Activated T-cell treated with anti-CD3 and anti-CD28 coated beads for 24 hours (primary cell): Measurements from ENCODE around the gene CACNA2D4.
"Not testable (repeated sequence)": the region's sequence is repeated elsewhere in the genome, so short reads cannot be mapped to it uniquely, and the experiment has no call there.

Source experiments
- DNase-seq: peaks from one replicate; pipeline ENCODE4 v3.0.0-alpha.2; 2020; ENCODE audit warnings: low read depth

CACNA2D4 gene, protein sequence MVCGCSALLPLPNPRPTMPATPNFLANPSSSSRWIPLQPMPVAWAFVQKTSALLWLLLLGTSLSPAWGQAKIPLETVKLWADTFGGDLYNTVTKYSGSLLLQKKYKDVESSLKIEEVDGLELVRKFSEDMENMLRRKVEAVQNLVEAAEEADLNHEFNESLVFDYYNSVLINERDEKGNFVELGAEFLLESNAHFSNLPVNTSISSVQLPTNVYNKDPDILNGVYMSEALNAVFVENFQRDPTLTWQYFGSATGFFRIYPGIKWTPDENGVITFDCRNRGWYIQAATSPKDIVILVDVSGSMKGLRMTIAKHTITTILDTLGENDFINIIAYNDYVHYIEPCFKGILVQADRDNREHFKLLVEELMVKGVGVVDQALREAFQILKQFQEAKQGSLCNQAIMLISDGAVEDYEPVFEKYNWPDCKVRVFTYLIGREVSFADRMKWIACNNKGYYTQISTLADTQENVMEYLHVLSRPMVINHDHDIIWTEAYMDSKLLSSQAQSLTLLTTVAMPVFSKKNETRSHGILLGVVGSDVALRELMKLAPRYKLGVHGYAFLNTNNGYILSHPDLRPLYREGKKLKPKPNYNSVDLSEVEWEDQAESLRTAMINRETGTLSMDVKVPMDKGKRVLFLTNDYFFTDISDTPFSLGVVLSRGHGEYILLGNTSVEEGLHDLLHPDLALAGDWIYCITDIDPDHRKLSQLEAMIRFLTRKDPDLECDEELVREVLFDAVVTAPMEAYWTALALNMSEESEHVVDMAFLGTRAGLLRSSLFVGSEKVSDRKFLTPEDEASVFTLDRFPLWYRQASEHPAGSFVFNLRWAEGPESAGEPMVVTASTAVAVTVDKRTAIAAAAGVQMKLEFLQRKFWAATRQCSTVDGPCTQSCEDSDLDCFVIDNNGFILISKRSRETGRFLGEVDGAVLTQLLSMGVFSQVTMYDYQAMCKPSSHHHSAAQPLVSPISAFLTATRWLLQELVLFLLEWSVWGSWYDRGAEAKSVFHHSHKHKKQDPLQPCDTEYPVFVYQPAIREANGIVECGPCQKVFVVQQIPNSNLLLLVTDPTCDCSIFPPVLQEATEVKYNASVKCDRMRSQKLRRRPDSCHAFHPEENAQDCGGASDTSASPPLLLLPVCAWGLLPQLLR

GRCh38 chr12:1918081-1918883, at the start of gene CACNA2D4:
Gene CACNA2D4 (minus strand): TSS chr12:1918652. CDS start chr12:1918473, 179 bp downstream.
- DNase-seq = no peak

GRCh38 chr12:1966561-1967226, 48.2 kb upstream of the CACNA2D4 start:
- no peak for DNase-seq

GRCh38 chr12:1965916-1966315, 47.5 kb upstream of the CACNA2D4 start:
- no peak for DNase-seq

GRCh38 chr12:1962051-1963020, 43.9 kb upstream of the CACNA2D4 start:
- DNase-seq = no peak

DNA sequence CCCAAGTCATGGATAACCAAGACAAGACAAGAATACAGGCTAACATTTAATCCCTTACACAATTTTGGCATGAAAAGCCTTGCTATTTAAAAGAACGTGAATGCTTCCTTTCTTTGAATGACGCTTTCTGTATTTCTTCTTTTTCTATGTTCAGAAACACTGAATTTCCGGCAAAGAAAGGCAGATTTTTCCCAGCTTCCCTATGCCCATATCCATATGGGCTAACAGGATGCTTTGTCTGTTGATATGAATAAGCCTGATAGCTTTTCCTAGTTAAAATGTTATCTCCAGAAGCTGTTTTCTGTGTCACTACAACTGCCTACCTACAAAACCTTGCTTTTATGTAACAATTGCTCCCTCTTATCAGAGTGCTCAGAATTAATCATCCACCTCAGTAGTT, 38.3 kb upstream of the CACNA2D4 start:
- DNase-seq = no peak

DNA sequence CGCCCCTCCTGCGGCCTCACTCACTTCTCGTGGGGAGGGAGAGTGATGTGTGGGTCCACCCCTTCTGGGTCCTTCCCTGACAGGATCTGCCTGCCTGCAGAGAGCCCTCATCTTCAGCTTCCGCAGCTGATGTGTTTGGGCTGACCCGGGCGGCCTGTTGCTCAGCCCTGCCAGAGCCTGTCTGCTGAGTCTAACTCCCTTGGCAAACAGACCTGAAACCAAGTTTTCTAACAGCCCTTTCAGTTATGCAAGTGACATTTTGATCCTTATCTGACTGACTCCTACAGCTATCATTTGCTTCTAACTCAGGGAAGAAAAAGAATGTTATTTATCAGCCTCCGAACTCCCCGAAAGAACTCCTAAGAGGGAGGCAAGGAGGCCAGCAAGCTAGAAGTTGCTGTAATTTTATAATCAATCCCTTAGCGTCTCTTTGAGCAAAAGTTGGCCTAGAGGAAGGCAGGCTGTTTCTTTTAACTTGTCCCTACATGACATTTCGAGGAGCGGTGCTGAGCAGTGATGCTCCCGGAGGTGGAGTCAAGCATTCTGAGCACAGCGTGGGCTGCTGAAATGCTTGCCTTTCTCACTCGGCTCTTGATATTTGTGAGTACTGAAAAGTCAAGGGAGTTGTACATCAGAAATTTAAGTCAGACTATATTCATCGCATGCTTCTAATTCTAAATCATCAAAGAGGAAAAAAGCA, 31.5 kb upstream of the CACNA2D4 start:
- DNase-seq = no peak

DNA sequence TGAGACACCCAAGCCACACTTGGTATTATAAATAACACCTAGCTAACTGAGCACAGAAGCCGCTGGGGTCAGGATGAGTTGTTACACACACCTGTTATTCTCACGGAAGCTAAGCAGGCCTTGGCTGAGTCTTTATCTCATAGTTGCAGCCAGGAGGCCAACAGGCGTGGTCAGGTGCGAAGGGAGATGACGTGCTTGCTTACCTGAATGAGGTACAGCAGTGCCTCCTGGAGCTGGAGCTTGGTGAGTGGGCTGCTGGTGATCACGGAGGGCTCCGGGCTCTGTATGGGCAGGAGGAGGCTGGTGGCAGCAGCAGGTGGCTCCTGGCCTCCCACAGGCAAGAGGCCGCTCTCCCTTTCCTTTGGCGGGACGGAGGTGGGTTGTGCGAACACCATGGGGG, 30.4 kb upstream of the CACNA2D4 start:
- DNase-seq = no peak

DNA sequence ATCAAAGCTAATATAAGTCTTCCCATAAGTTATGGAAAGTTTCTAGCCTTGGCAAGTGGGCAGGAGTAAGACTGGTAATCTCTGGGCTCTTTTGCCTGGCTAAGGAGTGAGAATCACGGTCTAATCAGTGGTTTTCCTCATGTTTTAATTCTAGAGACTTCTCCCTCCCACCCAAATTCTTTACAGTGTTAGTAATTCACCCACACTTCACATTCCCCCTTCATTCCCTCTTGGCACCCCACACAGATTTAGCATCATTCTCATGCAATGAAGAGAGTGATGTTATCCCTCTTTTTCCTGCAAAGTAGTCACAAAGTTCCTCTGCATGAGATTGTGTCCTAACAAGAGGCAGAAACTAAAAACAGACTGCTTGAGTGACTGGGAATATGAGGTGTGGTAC, 28.6 kb upstream of the CACNA2D4 start:
- no peak for DNase-seq

GRCh38 chr12:1946296-1946695, 27.8 kb upstream of the CACNA2D4 start:
- no peak for DNase-seq

- not testable (repeated sequence) for DNase-seq
These were observed 27.1 kb upstream of the CACNA2D4 start for GRCh38 chr12:1945502-1945901.

DNA sequence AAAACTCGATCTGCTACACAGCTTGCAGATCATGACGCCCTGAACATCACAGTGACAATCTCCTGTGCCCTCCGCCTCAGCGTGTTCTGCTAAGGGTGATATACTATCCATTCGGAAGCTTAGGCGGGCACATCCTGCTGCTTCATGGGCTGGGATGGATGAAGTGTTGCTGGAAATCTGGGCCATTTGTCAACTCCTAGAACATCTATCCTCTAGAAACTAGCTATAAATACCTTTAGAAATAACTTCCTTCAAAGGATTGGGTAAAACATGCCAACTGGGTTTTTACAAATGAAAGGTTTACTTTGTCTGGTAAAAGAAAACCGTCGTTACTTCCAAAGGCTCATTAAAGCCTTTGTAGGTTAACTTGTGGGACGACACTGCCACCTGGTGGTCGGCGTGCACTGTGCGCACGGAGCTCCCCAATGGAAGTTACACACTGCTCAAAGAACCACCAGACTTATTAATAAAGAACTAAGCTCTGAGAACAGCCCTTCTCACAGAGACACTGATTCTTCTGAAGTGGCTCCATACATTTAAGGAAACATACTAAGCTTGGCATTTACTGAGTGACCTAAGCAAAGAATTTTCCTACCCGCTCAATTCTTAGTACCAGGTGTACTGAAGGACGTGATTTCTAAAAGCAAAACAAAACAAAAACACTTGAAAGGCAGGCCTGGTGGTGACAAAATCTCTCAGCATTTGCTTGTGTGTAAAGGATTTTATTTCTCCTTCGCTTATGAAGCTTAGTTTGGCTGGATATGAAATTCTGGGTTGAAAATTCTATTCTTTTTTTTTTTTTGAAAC, 21.6 kb upstream of the CACNA2D4 start:
- peak; percentile 85 for DNase-seq

DNA sequence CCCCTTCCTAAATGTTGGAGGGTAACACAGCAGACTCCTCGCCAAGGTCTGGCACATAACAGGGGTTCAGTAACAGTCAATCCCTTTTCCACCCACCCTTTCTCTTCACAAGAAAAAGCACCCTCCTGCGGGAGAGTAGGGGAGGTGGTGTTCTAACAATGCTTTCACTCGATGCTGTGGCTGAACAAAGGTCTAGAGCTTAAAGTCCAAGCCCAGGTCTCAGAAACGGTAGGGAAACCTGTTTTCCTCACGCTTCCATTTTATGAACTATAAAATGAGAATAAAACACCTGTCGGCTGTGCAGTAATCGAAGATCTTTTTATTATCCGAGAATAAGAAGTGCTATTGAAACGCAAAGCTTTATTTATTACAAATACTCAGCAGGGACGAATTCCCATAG, 20.9 kb upstream of the CACNA2D4 start:
- DNase-seq = no peak

- DNase-seq = no peak
These were observed 19.2 kb upstream of the CACNA2D4 start for GRCh38 chr12:1937481-1938224.

DNA sequence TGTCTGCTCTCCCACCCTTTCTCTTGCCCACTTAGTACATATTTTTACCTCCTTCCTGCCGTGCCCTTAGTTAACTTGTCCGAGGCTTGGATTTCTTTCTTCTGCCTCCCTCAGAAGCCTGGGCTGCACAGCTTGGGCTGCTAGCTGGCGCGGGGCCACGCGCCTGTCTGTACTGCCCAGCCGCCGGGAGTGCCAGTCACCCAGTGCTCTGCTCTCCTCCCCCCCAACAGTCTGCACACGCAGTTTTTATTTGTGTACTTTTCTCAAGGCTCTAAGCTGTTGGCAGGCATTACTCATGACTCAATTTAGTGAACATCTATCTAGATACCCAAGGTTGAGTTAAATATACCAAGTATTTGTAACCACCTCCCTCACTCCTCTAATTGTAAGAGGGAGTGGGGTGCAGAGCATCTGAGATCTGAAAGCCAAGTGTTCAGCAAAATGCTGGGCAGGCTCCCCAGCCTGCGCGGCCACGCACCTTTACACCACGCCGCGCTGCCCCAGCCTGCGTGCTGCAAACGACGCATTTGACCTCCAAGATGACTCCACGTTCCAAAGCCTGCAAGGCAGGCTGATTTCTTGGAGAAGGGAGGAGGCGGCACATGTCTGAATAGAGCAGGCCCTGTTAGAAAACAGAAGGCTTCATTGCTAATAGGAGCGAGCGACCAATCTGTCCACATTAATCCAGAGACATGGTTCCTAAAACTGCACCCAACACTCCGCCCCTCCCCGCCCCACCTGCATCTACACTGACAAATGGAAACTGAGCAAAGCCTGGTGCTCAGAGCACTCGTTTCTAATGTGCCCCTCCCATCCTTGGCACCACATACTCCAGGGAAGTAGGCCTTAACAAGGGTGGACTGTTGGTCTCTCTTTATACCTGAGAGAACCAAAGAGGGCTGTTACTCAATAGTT, 18.2 kb upstream of the CACNA2D4 start:
- no peak for DNase-seq

DNA sequence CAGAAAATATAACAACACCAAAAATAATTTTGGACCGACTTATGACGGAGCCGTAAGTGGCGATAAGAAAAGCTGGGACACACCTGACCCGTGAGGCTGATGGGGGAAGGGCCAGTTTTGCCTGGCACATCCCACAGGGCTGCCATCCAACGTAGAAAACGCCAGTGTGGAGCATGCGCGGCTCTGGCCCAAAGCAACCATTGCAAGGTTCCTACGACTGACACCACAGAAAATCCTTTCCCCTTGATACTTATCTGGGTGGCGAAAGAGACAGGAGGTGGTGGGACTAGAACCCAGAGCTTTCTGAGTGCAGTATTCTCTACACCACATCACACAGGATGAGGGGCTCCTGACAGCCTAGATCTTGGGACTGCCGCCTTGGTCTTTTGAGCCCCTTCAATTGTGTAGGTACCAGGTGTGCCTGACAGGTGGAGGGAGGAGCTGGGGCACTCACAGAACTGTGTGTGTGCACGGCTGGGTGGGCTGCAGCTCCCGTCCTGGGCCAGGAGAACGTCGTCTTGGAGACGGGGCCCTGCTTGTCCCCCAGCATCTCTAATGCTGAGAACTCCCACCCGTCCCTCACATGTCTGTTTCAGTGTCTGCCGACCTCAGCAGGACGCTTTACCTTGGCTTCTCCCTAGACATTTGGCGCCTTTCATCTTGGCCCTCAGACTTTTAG, 17.4 kb upstream of the CACNA2D4 start:
- no peak for DNase-seq

DNA sequence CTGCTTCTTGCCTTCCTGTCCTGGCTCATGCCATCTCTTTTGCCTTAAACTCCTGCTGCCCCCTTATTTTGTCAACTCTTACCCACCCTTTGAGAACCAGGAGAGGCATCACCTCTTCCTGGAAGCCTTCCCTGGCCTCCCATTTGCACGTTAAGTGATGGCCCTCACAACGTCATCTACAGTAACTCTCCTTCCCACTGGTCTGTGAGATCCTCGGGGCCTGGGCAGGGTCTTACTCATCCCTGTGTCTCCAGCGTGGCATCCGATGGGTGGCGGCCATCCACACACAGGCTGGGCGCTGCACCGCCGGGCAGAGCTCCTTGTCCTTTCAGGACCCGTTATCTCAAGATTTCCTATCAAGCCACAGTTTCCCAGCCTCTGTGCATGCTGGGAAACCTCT, 16.8 kb upstream of the CACNA2D4 start:
- no peak for DNase-seq
